ENCODE data around the gene WDR53.
A peak's percentile ranks its signal among the peaks of the same experiment; 100 is the strongest.
"Not testable (repeated sequence)": the region's sequence is repeated elsewhere in the genome, so short reads cannot be mapped to it uniquely, and the experiment has no call there.

The WDR53 gene

GRCh38 chr3:196544491-196544992 is 23.8 kb downstream of the WDR53 start:
- FAIRE-seq (no peak), DNase-seq (ENCODE audit: insufficient read length, low spot score) (no peak)

GRCh38 chr3:196541684-196542445 is 26.5 kb downstream of the WDR53 start:
- FAIRE-seq: no peak
- TF ChIP-seq POLR2AphosphoS5 (IDR thresholded peaks at IDR 0.05; ENCODE audit: low read depth, low read length) (no peak), TAF1 (IDR thresholded peaks at IDR 0.05; ENCODE audit: low read depth, low read length) (no peak), POU2F2 (IDR thresholded peaks at IDR 0.05; ENCODE audit: low read depth, low read length) (no peak), SPI1 (IDR thresholded peaks at IDR 0.05; ENCODE audit: low read depth, low read length) (no peak), PAX5 (IDR thresholded peaks at IDR 0.05; ENCODE audit: insufficient read depth, low read length, severe bottlenecking) (no peak), POLR2A (IDR thresholded peaks at IDR 0.05; ENCODE audit: low read depth, low read length) (no peak)
- no peak for DNase-seq (ENCODE audit: insufficient read length, low spot score)

More at GRCh38 chr3:196544491-196544992, 23.8 kb downstream of the WDR53 start:
- TF ChIP-seq POLR2A (IDR thresholded peaks at IDR 0.05; ENCODE audit: low read depth, low read length) (no peak), TAF1 (IDR thresholded peaks at IDR 0.05; ENCODE audit: low read depth, low read length) (no peak), POU2F2 (IDR thresholded peaks at IDR 0.05; ENCODE audit: low read depth, low read length) (no peak), SPI1 (IDR thresholded peaks at IDR 0.05; ENCODE audit: low read depth, low read length) (0 out of 2 replicates have a peak, but pooled peaks have one; percentile 14), PAX5 (IDR thresholded peaks at IDR 0.05; ENCODE audit: insufficient read depth, low read length, severe bottlenecking) (no peak), POLR2AphosphoS5 (IDR thresholded peaks at IDR 0.05; ENCODE audit: low read depth, low read length) (no peak)

DNA sequence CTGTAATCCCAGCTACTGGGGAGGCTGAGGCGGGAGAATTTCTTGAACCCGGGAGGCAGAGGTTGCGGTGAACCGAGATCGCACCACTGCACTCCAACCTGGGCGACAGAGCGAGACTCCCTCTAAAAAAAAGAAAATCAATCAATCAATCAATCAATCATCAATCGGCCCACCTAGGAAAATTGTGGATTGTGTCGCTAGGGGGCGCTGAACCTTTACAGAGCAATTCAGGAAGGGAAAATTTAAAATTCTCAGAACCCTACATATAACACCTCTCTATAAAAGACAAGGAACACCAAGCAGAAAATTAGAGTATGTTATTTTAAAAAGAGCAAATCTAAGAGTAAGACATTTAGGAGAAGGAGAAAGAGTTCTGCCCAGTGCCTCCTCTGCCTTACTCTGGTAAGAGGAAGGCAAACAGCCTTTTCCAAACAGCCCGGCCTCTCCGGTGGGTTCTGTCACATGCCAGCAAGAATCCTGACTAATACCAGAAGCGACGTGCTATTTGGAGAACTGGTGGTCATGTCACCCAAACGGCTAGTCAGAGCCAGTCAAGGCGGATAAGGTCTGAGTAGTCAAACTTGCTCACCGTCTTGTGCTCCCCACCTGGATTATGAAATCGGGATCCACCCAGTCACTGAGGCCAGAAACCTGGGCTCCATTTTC is 30.9 kb downstream of the WDR53 start:
- FAIRE-seq (no peak), DNase-seq (ENCODE audit: insufficient read length, low spot score) (no peak)
- TF ChIP-seq PAX5 (IDR thresholded peaks at IDR 0.05; ENCODE audit: insufficient read depth, low read length, severe bottlenecking) (no peak), POLR2A (IDR thresholded peaks at IDR 0.05; ENCODE audit: low read depth, low read length) (no peak), POLR2AphosphoS5 (IDR thresholded peaks at IDR 0.05; ENCODE audit: low read depth, low read length) (no peak), SPI1 (IDR thresholded peaks at IDR 0.05; ENCODE audit: low read depth, low read length) (no peak), POU2F2 (IDR thresholded peaks at IDR 0.05; ENCODE audit: low read depth, low read length) (no peak), TAF1 (IDR thresholded peaks at IDR 0.05; ENCODE audit: low read depth, low read length) (no peak)

DNA sequence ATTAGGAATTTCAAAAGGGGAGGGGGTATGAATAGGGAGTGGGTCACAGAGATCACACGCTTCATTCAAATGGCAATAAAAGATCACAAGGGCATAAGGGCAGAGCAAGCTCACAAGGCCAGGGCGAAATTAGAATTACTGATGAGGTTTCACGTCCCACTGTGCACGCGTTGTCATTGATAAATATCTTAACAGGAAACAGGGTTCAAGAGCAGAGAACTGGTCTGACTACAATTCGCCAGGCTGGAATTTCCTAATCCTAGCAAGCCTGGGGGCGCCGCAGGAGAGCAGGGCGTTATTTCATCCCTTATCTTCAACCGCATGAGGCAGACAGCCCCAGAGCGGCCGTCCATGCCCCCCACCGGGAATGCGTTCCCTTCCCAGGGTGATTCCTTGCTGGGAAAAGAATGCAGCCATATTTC is 35.1 kb downstream of the WDR53 start:
- DNase-seq (ENCODE audit: insufficient read length, low spot score): no peak
- no peak for TF ChIP-seq POU2F2 (IDR thresholded peaks at IDR 0.05; ENCODE audit: low read depth, low read length)
- no peak for TF ChIP-seq SPI1 (IDR thresholded peaks at IDR 0.05; ENCODE audit: low read depth, low read length)
- TF ChIP-seq PAX5 (IDR thresholded peaks at IDR 0.05; ENCODE audit: insufficient read depth, low read length, severe bottlenecking): no peak
- FAIRE-seq: no peak

DNA sequence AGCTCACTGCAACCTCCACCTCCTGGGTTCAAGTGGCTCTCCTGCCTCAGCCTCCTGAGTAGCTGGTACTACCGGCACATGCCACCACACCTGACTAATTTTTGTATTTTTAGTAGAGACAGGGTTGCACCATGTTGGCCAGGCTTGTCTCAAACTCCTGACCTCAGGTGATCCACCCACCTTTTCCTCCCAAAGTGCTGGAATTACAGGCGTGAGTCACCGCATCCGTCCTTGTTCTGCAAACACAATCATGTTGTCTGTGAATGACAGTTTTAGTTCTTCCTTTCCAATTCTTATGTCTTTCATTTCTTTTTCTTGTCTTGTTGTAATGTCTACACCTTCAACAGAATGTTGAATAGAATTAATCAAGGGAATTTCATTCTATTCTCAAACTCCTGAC is 36.9 kb downstream of the WDR53 start:
- no peak for TF ChIP-seq POLR2AphosphoS5 (IDR thresholded peaks at IDR 0.05; ENCODE audit: low read depth, low read length)
- TF ChIP-seq POU2F2 (IDR thresholded peaks at IDR 0.05; ENCODE audit: low read depth, low read length): no peak
- TF ChIP-seq TAF1 (IDR thresholded peaks at IDR 0.05; ENCODE audit: low read depth, low read length): no peak
- no peak for TF ChIP-seq SPI1 (IDR thresholded peaks at IDR 0.05; ENCODE audit: low read depth, low read length)
- no peak for TF ChIP-seq PAX5 (IDR thresholded peaks at IDR 0.05; ENCODE audit: insufficient read depth, low read length, severe bottlenecking)
- TF ChIP-seq POLR2A (IDR thresholded peaks at IDR 0.05; ENCODE audit: low read depth, low read length): no peak
- FAIRE-seq (no peak), DNase-seq (ENCODE audit: insufficient read length, low spot score) (no peak)

GRCh38 chr3:196528639-196529233 is 39.6 kb downstream of the WDR53 start:
- peak; percentile 74 for TF ChIP-seq POLR2AphosphoS5 (IDR thresholded peaks at IDR 0.05; ENCODE audit: low read depth, low read length)
- TF ChIP-seq PAX5 (IDR thresholded peaks at IDR 0.05; ENCODE audit: insufficient read depth, low read length, severe bottlenecking): peak; percentile 64
- TF ChIP-seq POLR2A (IDR thresholded peaks at IDR 0.05; ENCODE audit: low read depth, low read length): peak; percentile 69; the same call in 1 of the 2 replicates
- TF ChIP-seq POU2F2 (IDR thresholded peaks at IDR 0.05; ENCODE audit: low read depth, low read length): no peak
- TF ChIP-seq SPI1 (IDR thresholded peaks at IDR 0.05; ENCODE audit: low read depth, low read length): no peak
- peak; percentile 78 for TF ChIP-seq TAF1 (IDR thresholded peaks at IDR 0.05; ENCODE audit: low read depth, low read length)
- DNase-seq (ENCODE audit: insufficient read length, low spot score) (peak; percentile 86), FAIRE-seq (peak; percentile 84)

DNA sequence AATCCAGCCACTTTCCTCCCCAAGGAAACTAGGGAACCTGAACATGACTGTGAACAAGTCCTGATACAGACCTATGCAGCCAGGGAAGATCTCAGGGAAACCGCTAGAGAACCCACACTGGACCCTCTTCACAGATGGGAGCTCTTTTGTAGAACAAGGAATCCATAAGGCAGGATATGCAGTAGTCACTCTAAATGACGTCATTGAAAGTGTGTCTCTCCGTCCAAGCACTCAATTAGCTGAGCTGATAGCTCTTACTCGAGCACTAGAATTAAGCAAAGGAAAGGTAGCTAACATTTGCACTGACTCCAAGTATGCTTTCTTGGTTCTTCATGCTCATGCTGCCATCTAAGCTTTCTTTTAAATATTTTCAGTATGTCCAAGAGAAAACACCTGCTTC is 43.2 kb downstream of the WDR53 start:
- FAIRE-seq: no peak
- DNase-seq (ENCODE audit: insufficient read length, low spot score): no peak

GRCh38 chr3:196524527-196524926 is 43.8 kb downstream of the WDR53 start:
- no peak for DNase-seq (ENCODE audit: insufficient read length, low spot score)
- TF ChIP-seq TAF1 (IDR thresholded peaks at IDR 0.05; ENCODE audit: low read depth, low read length) (no peak), SPI1 (IDR thresholded peaks at IDR 0.05; ENCODE audit: low read depth, low read length) (no peak), POLR2AphosphoS5 (IDR thresholded peaks at IDR 0.05; ENCODE audit: low read depth, low read length) (no peak), PAX5 (IDR thresholded peaks at IDR 0.05; ENCODE audit: insufficient read depth, low read length, severe bottlenecking) (no peak)

More for the DNA sequence above, 43.2 kb downstream of the WDR53 start:
- TF ChIP-seq POU2F2 (IDR thresholded peaks at IDR 0.05; ENCODE audit: low read depth, low read length) (no peak), SPI1 (IDR thresholded peaks at IDR 0.05; ENCODE audit: low read depth, low read length) (no peak), TAF1 (IDR thresholded peaks at IDR 0.05; ENCODE audit: low read depth, low read length) (no peak), PAX5 (IDR thresholded peaks at IDR 0.05; ENCODE audit: insufficient read depth, low read length, severe bottlenecking) (no peak), POLR2A (IDR thresholded peaks at IDR 0.05; ENCODE audit: low read depth, low read length) (no peak), POLR2AphosphoS5 (IDR thresholded peaks at IDR 0.05; ENCODE audit: low read depth, low read length) (no peak)

GRCh38 chr3:196523841-196524240 is 44.5 kb downstream of the WDR53 start:
- FAIRE-seq (no peak), DNase-seq (ENCODE audit: insufficient read length, low spot score) (no peak)
- TF ChIP-seq PAX5 (IDR thresholded peaks at IDR 0.05; ENCODE audit: insufficient read depth, low read length, severe bottlenecking) (no peak), POLR2A (IDR thresholded peaks at IDR 0.05; ENCODE audit: low read depth, low read length) (no peak), SPI1 (IDR thresholded peaks at IDR 0.05; ENCODE audit: low read depth, low read length) (no peak), TAF1 (IDR thresholded peaks at IDR 0.05; ENCODE audit: low read depth, low read length) (no peak), POLR2AphosphoS5 (IDR thresholded peaks at IDR 0.05; ENCODE audit: low read depth, low read length) (no peak), POU2F2 (IDR thresholded peaks at IDR 0.05; ENCODE audit: low read depth, low read length) (no peak)

More at GRCh38 chr3:196524527-196524926, 43.8 kb downstream of the WDR53 start:
- no peak for FAIRE-seq

DNA sequence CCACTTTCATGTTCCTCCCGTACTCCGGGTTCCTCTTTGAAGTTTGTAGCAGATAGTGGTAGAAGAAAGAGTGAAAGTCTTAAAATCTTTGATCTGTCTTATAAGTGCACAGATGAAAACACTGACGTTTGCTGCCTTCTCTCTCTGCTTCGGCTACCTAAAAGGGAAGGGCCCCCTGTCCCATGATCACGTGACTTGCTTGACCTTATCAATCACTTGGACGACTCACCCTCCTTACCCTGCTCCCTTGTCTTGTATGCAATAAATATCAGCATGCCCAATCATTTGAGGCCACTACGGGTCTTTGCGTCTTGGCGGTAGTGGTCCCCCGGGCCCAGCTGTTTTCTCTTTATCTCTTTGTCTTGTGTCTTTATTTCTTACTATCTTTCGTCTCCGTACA is 47.1 kb downstream of the WDR53 start:
- not testable (repeated sequence) for DNase-seq (ENCODE audit: insufficient read length, low spot score); FAIRE-seq
